GM12872 (cell line): ENCODE data around the gene ABCB8.

Experiments
- CTCF ChIP-seq: IDR thresholded peaks from 3 replicates; pipeline ENCODE4 v1.5.1; 2011; ENCODE audit warnings: low read depth, mild to moderate bottlenecking, low read length, moderate library complexity; ENCODE audit not compliant: insufficient read depth

ABCB8 gene

GRCh38 chr7:150986556-150986955 lies 41.7 kb upstream of the ABCB8 start:
- TF ChIP-seq CTCF: no peak

DNA sequence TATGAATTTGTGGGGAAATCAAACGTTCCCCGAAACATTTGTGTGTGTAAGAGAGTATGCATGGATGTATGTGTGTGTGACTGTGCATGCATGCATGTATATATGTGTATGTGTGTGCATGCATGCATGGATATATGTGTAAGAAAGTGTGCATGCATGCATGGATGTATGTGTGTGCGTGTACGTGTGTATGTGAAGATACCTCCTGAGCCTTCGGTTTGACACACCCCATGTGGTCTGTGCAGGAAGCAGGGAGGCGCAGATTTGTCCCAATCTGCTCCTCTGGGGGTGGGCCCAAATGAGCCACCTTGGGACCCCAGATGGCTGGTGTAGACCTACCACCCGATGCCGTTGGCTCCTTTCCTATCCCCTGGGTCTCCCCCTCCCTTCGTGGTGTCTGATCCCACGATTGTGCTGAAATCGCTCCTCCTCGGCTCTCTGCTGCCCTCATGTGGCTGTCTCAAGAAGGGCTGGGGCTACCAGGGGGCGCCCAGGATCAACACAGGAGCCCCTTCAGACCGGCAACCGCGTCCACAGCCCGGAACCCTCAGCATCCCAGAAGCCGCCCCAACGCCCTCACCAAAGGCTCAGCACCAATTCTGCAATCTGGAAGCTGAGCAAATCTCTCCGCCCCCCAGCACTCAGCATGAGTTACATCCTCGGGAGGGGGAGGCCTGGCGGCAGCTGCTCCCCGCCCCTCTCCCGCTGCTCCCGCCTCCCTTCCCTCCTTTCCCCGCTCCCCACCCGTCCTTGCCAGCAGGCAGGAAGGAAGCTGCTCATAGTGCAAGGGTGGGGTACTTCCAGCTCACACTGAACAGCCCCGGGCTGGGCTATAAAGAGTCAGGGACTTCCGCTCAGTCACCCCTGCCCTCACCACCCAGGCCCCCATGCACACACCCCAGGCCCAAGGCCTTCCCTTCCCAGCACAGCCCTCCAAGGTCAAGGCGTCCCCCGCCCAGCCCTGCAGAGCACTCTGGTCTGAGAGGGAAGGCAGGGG lies 39.7 kb upstream of the ABCB8 start:
- TF ChIP-seq CTCF: peak; percentile 73

- no peak for TF ChIP-seq CTCF
These were observed 38.8 kb upstream of the ABCB8 start for GRCh38 chr7:150989456-150989855.

- TF ChIP-seq CTCF: no peak
These were observed 37.6 kb upstream of the ABCB8 start, which contains the start of gene NOS3 for GRCh38 chr7:150990416-150991186. Gene NOS3, plus strand, starts transcription at chr7:150991017. Its CDS starts 2,787 bp downstream, at chr7:150993804.

- no peak for TF ChIP-seq CTCF
These were observed 36.1 kb upstream of the ABCB8 start for GRCh38 chr7:150992051-150992640.

DNA sequence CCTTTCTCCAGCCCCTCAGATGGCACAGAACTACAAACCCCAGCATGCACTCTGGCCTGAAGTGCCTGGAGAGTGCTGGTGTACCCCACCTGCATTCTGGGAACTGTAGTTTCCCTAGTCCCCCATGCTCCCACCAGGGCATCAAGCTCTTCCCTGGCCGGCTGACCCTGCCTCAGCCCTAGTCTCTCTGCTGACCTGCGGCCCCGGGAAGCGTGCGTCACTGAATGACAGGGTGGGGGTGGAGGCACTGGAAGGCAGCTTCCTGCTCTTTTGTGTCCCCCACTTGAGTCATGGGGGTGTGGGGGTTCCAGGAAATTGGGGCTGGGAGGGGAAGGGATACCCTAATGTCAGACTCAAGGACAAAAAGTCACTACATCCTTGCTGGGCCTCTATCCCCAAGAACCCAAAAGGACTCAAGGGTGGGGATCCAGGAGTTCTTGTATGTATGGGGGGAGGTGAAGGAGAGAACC lies 35.4 kb upstream of the ABCB8 start:
- no peak for TF ChIP-seq CTCF

- no peak for TF ChIP-seq CTCF
These were observed 34.7 kb upstream of the ABCB8 start for GRCh38 chr7:150993511-150993910.
